Esophagus squamous epithelium (tissue), 4 donors: Measurements from ENCODE around the gene GRAMD2B.

Source experiments
- POLR2A ChIP-seq, 4 donors: fragments of 450-650 bp; IDR thresholded peaks; one replicate each; pipeline ENCODE4 v1.6.1; 2017; ENCODE audit warnings: antibody characterized with exemption in 4 of 4, mild to moderate bottlenecking in 4 of 4, moderate library complexity in 3 of 4
- TF ChIP-seq, protein P1 (sequence below), 6 experiments: fragments of 450-650 bp in 4 of 6; fragments of 200-600 bp in 2 of 6; sonication (generic) in 2 of 6; IDR thresholded peaks; one replicate each; pipeline ENCODE4 v1.5.1; 2016 to 2019; ENCODE audit warnings: antibody characterized with exemption in 6 of 6, mild to moderate bottlenecking in 4 of 6, moderate library complexity in 4 of 6

DNA sequence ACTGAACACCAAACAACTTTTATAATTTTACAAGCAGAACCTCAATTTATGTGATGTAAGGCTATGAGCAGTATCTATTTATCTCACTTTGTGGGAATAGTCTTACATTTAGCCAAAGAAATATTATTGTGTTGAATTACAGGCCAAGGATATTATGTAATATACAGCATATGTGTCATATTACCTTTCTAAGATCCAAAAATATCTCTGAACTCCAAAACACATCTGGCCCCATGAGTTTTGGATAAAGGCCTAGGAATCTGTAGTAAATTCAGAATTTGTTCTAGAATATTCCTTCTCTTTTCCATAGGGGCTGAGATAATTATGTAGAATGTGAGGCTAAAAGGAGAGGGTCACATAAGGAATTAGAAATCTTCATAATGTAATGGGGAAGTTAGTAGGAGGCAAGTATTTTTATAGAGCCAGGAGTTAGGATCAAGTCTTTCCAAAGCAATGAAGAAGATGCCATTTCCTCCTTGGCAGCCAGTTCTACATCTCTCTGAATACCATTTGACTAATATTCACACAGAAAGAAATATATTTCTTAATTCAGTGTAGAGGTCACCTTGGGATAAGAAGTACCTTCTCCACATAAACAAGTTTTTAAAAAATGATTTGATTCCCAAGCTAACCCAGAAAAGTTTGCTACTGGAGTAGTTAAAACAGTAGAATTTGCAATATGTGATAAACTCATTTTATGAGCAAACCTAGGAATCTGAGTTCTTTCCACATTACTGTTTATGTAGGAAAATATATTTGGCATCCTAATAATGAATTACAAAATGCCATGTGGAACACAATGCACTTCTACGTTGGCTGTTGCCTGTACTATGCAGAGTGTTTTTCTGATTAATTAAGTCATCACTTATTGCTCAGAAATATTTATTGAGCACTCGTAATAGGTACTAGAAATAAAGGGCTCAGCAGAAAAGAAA is 20.3 kb upstream of the GRAMD2B start:
- TF ChIP-seq, protein P1, sequence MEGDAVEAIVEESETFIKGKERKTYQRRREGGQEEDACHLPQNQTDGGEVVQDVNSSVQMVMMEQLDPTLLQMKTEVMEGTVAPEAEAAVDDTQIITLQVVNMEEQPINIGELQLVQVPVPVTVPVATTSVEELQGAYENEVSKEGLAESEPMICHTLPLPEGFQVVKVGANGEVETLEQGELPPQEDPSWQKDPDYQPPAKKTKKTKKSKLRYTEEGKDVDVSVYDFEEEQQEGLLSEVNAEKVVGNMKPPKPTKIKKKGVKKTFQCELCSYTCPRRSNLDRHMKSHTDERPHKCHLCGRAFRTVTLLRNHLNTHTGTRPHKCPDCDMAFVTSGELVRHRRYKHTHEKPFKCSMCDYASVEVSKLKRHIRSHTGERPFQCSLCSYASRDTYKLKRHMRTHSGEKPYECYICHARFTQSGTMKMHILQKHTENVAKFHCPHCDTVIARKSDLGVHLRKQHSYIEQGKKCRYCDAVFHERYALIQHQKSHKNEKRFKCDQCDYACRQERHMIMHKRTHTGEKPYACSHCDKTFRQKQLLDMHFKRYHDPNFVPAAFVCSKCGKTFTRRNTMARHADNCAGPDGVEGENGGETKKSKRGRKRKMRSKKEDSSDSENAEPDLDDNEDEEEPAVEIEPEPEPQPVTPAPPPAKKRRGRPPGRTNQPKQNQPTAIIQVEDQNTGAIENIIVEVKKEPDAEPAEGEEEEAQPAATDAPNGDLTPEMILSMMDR (IDR thresholded peaks at IDR 0.05) = no peak
- no peak for TF ChIP-seq POLR2A (IDR thresholded peaks at IDR 0.05)
